ENCODE results near the gene UGT1A6. TPM values are rescaled to one million over a fixed set of nuclear protein-coding genes. Genes with fewer than 3 reads are reported as not detected.

UGT1A6 gene
- total RNA-seq, 1 experiment from 2014 or later, result not detected

DNA sequence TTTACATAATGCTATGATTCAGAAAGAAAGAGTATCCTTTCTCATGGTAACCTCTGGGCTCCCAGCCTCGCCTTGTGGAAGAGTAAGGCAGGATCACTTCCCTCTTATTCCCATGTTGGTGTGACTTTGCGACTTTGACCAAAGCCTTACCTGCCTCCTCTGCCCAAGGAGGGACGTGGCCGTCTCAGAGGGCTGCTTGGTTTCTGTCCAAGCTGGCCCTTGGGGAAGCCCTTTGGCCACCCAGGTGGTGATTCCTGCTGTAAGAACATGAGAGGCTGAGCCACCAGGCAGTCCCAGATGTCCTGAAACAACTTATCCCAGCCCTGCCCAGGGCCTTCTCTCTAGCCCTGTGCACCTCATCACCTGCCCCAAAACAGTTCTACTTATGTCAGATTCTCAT is 6.0 kb downstream of the UGT1A6 start:
- CTCF ChIA-PET, result interaction anchor here (1.6 kb wide), 1 partner anchor 13 kb away, joined by 7 read pairs; the partner anchor contains the start of gene UGT1A5
- H3K9me3 Mint-ChIP-seq, result no peaks in the 10 kb centered on the region
- POLR2A ChIA-PET, result no interaction called here
- no peak overlapping the region for H3K4me3 Mint-ChIP-seq
- H3K36me3 Mint-ChIP-seq, result no peaks in the 10 kb centered on the region
- H3K4me1 Mint-ChIP-seq, result peaks cover 7% of the 10 kb centered on the region; the same call in 1 of the 2 replicates
- DNase-seq (ENCODE audit: low spot score) (no peak), ATAC-seq (peak; percentile 24; the same call in 1 of the 2 replicates)
- no peak overlapping the region for H3K27ac Mint-ChIP-seq
- TF ChIP-seq, protein P1, sequence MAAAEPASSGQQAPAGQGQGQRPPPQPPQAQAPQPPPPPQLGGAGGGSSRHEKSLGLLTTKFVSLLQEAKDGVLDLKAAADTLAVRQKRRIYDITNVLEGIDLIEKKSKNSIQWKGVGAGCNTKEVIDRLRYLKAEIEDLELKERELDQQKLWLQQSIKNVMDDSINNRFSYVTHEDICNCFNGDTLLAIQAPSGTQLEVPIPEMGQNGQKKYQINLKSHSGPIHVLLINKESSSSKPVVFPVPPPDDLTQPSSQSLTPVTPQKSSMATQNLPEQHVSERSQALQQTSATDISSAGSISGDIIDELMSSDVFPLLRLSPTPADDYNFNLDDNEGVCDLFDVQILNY (CRISPR knock-in tag; IDR thresholded peaks at IDR 0.05), result no peak
- no peak for TF ChIP-seq OVOL2 (CRISPR knock-in tag; IDR thresholded peaks at IDR 0.05; ENCODE audit: borderline replicate concordance)
- TF ChIP-seq JAZF1 (CRISPR knock-in tag; IDR thresholded peaks at IDR 0.05), result no peak
- no peak for TF ChIP-seq NR2C2 (CRISPR knock-in tag; IDR thresholded peaks at IDR 0.05)
- no peak for TF ChIP-seq MXD4 (CRISPR knock-in tag; IDR thresholded peaks at IDR 0.05; ENCODE audit: borderline replicate concordance)
- no peak for TF ChIP-seq EMX1 (CRISPR knock-in tag; IDR thresholded peaks at IDR 0.05)
- TF ChIP-seq CREB1 (CRISPR knock-in tag; IDR thresholded peaks at IDR 0.05), result no peak
- TF ChIP-seq, protein P2, sequence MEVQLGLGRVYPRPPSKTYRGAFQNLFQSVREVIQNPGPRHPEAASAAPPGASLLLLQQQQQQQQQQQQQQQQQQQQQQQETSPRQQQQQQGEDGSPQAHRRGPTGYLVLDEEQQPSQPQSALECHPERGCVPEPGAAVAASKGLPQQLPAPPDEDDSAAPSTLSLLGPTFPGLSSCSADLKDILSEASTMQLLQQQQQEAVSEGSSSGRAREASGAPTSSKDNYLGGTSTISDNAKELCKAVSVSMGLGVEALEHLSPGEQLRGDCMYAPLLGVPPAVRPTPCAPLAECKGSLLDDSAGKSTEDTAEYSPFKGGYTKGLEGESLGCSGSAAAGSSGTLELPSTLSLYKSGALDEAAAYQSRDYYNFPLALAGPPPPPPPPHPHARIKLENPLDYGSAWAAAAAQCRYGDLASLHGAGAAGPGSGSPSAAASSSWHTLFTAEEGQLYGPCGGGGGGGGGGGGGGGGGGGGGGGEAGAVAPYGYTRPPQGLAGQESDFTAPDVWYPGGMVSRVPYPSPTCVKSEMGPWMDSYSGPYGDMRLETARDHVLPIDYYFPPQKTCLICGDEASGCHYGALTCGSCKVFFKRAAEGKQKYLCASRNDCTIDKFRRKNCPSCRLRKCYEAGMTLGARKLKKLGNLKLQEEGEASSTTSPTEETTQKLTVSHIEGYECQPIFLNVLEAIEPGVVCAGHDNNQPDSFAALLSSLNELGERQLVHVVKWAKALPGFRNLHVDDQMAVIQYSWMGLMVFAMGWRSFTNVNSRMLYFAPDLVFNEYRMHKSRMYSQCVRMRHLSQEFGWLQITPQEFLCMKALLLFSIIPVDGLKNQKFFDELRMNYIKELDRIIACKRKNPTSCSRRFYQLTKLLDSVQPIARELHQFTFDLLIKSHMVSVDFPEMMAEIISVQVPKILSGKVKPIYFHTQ (CRISPR knock-in tag; IDR thresholded peaks at IDR 0.05), result no peak
- TF ChIP-seq, protein P3, sequence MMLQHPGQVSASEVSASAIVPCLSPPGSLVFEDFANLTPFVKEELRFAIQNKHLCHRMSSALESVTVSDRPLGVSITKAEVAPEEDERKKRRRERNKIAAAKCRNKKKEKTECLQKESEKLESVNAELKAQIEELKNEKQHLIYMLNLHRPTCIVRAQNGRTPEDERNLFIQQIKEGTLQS (CRISPR knock-in tag; conservative IDR thresholded peaks at IDR 0.05), result no peak
- TF ChIP-seq NR3C1 (CRISPR knock-in tag; conservative IDR thresholded peaks at IDR 0.05; ENCODE audit: low read depth), result no peak
- no peak for TF ChIP-seq TP53 (CRISPR knock-in tag; IDR thresholded peaks at IDR 0.05)
- no peak for TF ChIP-seq ESRRA (CRISPR knock-in tag; IDR thresholded peaks at IDR 0.05; ENCODE audit: borderline replicate concordance)
- no peak for TF ChIP-seq SMAD3 (CRISPR knock-in tag; IDR thresholded peaks at IDR 0.05; ENCODE audit: borderline replicate concordance)
- TF ChIP-seq, protein P4, sequence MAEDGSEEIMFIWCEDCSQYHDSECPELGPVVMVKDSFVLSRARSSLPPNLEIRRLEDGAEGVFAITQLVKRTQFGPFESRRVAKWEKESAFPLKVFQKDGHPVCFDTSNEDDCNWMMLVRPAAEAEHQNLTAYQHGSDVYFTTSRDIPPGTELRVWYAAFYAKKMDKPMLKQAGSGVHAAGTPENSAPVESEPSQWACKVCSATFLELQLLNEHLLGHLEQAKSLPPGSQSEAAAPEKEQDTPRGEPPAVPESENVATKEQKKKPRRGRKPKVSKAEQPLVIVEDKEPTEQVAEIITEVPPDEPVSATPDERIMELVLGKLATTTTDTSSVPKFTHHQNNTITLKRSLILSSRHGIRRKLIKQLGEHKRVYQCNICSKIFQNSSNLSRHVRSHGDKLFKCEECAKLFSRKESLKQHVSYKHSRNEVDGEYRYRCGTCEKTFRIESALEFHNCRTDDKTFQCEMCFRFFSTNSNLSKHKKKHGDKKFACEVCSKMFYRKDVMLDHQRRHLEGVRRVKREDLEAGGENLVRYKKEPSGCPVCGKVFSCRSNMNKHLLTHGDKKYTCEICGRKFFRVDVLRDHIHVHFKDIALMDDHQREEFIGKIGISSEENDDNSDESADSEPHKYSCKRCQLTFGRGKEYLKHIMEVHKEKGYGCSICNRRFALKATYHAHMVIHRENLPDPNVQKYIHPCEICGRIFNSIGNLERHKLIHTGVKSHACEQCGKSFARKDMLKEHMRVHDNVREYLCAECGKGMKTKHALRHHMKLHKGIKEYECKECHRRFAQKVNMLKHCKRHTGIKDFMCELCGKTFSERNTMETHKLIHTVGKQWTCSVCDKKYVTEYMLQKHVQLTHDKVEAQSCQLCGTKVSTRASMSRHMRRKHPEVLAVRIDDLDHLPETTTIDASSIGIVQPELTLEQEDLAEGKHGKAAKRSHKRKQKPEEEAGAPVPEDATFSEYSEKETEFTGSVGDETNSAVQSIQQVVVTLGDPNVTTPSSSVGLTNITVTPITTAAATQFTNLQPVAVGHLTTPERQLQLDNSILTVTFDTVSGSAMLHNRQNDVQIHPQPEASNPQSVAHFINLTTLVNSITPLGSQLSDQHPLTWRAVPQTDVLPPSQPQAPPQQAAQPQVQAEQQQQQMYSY (CRISPR knock-in tag; IDR thresholded peaks at IDR 0.05), result no peak
- no peak for TF ChIP-seq NFATC4 (CRISPR knock-in tag; IDR thresholded peaks at IDR 0.05)
- TF ChIP-seq, protein P5, sequence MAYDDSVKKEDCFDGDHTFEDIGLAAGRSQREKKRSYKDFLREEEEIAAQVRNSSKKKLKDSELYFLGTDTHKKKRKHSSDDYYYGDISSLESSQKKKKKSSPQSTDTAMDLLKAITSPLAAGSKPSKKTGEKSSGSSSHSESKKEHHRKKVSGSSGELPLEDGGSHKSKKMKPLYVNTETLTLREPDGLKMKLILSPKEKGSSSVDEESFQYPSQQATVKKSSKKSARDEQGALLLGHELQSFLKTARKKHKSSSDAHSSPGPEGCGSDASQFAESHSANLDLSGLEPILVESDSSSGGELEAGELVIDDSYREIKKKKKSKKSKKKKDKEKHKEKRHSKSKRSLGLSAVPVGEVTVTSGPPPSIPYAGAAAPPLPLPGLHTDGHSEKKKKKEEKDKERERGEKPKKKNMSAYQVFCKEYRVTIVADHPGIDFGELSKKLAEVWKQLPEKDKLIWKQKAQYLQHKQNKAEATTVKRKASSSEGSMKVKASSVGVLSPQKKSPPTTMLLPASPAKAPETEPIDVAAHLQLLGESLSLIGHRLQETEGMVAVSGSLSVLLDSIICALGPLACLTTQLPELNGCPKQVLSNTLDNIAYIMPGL (CRISPR knock-in tag; IDR thresholded peaks at IDR 0.05), result no peak
- no peak for TF ChIP-seq ZNF263 (CRISPR knock-in tag; IDR thresholded peaks at IDR 0.05; ENCODE audit: low read depth)
- TF ChIP-seq, protein P6, sequence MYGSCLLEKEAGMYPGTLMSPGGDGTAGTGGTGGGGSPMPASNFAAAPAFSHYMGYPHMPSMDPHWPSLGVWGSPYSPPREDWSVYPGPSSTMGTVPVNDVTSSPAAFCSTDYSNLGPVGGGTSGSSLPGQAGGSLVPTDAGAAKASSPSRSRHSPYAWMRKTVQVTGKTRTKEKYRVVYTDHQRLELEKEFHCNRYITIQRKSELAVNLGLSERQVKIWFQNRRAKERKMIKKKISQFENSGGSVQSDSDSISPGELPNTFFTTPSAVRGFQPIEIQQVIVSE (CRISPR knock-in tag; IDR thresholded peaks at IDR 0.05; ENCODE audit: borderline replicate concordance), result no peak
- no peak for TF ChIP-seq GTF2I (CRISPR knock-in tag; conservative IDR thresholded peaks at IDR 0.05)
- no peaks in the 10 kb centered on the region for H3K27me3 Mint-ChIP-seq (ENCODE audit: low read depth)
